HG02973 (cell line): Measurements from ENCODE around the gene GOLGA6D.
"Not testable (repeated sequence)": the region's sequence is repeated elsewhere in the genome, so short reads cannot be mapped to it uniquely, and the experiment has no call there.

Source experiments
- ATAC-seq: cut with Tn5 transposase; IDR thresholded peaks from one replicate; pipeline ENCODE4 v1.9.1; 2021; ENCODE audit warnings: moderate library complexity; ENCODE audit not compliant: unreplicated experiment

Gene GOLGA6D

DNA sequence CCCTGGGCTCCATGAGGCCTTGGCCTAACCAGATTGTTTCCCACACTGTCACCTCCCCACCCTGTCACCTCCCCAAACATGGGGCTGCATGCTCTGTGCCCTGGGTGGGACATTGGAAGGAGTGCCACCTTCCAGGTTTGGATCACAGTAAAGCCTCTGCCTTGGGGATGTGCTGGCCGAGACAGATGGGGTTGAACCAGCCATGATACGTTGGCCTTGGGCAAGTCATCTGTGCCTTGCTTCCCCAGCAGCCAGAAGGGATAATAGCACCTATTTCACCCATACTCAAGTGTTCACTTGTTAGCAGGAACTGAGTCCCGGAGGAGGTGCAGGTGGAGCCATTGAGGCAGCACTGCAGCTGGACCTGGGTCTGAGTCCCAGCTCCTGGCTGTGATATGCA lies 7.0 kb upstream of the GOLGA6D start:
- ATAC-seq = not testable (repeated sequence)

DNA sequence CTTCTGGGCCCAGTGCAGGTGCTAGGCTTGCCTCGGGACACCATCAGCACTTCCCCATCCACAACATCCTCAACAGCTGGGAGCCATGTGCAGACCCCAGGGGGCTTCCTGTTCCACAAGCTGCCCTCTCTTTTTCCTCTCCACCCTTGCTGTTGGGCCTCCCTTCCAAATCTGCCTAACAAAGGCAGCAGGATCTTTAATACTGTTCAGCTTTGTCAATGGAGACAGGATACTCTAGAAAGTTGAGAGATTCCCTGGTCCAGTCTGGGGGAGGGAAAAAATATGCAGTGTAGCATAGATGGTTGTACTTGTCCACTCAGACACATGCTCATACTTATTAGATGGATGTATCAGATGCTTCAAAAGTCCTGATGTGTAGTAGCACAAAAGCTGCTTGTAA lies 4.1 kb upstream of the GOLGA6D start:
- ATAC-seq = not testable (repeated sequence)

DNA sequence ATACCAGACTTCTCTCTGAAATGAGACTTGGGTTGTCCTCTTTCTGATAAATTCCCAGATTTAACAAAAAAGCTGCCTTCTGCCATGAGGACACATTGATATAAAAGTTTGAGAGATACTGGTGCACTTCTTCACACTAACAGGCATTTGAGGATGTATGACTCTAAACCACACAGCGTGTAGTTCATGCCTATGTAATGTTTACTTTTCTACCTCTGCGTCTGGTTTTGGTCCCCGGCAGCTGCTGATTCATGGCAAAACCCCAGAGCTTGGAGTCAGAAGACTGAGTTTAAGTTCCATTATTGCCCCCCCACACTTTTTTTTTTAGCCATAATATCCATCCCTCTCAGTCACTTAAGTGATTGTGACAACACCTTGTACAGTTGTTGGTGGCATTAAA lies 1.5 kb downstream of the GOLGA6D start:
- not testable (repeated sequence) for ATAC-seq

DNA sequence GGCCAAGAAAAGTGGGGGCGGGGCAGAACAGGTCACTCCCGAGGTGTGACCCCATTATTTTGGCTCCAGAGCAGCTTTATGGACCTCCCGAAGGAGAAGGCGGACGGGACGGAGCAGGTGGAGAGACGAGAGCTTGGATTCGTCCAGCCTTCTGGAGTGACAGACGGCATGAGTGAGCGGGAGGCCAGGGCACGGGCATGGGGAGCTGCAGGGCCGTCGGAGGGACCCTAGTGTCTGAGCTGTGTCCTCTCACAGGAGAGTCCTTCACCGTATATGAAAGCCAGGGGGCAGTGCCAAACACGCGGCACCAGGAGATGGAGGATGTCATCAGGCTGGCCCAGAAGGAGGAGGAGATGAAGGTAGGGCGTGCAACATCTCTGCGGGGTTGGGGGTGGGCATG lies 11.0 kb downstream of the GOLGA6D start:
- not testable (repeated sequence) for ATAC-seq

DNA sequence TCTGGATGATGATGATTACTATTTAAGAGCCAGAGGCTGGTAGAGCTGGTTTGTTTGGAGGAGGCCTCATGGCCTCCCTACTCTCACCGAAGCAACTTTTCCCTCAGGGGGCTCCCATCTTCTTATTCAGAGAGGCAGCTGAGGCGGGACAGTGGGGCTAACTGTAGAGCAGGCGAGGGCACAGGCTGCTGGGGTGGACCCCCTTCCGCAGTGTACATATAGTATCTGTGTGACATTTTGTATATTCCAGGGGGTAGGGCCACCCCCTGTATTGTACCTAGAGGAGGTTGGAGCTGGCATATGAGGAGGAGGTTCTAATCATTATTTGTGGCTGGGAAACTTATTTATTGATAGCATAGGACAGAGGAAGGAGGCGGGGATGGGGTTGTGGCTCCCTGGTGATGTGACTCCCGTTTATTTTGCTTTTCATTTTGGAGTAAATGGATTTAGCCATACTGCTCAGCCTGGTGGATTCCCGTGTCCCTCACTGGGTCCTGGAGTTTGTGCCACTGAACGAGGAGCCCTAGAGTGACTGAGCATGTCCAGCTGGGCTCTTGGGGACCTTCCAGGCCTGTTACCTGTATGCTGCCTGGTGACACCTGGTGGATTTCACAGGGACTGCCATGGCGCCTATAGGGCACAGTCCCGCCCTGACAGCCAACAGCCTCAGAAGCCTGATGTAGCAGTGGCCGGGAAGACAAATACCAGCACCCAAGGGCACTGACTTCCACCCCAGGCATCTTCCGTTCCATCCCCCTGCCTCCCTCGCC lies 16.1 kb downstream of the GOLGA6D start:
- not testable (repeated sequence) for ATAC-seq

DNA sequence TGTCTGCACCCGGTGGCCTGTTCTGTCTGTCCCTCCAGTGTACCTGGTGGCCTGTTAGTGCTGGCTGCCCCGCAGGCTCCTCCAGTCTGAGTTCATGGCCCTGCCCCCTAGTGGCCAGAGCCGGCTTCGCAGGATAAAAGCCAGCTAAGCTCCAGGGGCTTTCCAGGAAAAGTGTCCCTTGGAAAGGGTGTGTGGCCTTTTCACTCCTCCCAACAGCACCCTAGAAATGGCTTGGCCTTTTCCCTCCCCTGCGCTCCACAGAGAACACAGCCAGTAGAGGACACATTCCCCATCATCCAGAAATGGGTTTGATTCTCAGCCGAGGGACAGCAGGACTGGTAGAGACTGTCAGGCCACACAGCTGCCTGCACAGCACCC lies 16.7 kb downstream of the GOLGA6D start:
- ATAC-seq = not testable (repeated sequence)

DNA sequence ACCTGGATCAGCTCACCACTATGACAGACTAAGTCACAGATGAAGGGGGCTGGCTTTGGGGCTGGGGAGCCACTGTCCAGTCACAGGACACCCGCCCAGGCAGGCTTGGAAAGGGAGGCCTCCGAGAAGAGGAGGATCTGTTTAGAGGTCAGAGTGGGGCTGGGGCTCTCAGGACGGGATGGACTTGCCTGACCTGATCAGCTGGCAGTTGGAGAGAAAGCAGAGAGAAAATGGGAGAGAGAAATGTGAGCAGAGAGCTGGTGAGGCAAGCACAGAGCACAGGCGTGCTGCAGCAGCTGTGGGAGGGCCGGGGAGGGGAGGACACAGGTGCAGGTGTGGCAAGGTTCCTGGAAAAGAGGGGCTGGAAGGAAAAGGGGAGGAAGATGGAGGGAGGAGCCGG lies 17.4 kb downstream of the GOLGA6D start:
- not testable (repeated sequence) for ATAC-seq

DNA sequence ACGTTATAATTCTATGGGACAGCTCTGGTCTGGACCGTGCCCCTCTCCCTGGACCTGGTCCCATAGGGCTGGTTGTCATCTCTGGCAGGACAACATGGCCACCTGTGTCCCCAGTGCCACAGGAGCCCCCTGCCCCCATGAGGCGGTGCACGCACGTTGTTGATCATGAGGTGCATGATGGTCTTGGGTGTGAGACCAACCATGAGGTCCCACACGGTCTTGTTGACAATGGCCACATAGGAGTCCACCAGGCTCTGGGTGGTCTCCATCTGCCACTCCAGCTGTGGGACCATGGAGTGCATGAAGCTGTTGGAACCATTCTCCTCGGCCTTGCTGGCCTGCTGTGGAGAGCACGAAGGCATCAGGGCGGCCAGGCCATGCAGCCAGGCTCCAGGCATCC lies 19.7 kb downstream of the GOLGA6D start:
- ATAC-seq = no peak

DNA sequence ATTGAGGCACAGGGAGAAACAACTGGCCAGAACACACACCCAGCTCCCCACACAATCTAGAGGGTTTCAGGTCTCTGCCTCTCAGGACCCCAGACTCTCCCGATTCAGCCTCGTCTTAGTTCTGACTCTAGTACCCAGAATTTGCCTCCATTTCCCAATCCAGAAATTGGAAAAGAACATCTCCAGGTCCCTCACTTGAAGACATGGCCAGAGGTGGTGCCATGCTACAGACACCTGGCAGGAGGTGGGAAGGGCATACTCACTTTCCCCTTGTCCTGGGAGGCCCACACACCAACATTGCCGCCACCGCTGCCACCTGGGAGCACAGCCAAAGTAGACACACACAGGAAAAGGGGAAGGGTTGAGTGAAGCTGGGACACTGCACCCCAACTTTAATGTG lies 20.1 kb downstream of the GOLGA6D start:
- not testable (repeated sequence) for ATAC-seq

DNA sequence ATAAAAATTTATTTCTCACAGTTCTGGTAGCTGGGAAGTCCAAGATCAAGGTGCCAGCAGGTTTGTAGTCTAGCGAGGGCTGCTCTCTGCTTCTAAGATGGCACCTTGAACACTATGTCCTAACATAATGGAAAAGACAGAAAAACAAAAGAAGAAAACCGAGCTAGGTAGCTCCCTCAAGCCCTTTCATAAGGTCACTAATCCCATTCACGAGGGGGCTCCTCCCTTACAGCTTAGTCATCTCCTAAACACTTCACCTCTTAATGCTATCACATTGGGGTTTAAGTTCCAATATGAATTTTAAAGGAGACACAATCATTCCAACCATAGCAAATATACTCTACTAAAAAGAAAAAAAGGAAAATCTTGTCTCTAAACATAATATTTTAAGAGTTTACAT lies 23.6 kb downstream of the GOLGA6D start:
- no peak for ATAC-seq

DNA sequence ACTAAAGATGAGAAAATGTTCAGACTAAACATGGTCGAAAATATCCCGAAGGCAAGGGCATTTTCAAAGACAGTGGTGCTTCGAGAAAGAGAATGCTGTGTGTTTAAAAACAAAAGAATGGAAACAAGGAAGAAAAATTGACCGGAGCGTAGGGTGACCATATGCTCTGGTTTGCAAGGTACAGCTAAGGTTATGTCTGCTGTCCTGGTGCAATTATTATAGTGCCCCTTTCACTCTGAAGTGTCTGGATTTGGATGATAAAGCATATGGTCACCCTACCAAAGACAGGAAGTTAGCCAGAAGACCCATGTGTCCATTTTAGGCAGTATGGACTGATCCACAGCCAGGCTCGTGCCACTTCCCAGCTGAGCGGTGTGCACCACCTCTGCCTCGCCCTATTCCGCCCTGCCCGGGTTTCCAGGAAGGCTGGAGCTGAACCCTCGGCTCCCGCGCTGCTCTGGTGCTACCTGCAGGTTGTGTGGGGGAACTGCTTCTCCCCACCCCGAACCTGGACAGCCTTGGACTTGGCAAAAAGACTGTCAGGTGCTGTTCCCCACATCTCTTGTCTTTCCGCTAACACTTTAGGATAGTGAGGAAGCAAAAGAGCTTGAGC lies 25.2 kb downstream of the GOLGA6D start:
- ATAC-seq = no peak

DNA sequence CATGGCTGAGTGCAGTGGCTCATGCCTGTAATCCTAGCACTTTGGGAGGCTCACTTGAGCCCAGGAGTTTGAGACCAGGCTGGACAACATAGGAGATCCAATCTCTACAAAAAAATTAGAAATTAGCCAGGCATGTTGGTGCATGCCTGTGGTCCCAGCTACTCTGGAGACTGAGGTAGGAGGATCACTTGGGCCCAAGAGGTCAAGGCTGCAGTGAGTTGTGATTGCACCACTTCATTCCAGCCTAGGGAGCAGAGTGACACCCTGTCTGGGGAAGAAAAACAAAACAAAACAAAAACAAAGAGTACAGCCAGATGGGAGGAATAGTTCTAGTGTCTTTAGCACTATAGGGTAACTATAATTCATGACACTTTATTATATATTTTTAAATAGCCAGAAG lies 27.1 kb downstream of the GOLGA6D start:
- ATAC-seq = no peak

DNA sequence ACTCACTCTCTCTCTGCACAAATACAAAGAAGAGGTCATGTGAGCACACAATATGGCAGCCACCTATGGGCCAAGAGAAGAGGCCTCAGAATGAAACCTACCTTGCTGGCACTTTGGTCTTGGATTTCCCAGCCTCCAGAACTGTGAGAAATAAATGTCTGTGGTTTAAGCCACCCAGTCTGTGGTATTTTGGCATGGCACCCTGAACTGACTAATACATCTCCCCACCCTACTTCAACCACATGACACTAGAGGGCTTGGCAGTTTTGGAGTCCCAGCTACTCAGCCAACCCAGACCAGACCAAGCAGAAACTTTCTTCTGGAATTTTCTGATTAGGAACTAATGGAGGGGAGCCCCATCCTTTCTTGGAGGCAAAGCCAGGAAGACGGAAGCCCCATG lies 29.9 kb downstream of the GOLGA6D start:
- ATAC-seq = not testable (repeated sequence)

DNA sequence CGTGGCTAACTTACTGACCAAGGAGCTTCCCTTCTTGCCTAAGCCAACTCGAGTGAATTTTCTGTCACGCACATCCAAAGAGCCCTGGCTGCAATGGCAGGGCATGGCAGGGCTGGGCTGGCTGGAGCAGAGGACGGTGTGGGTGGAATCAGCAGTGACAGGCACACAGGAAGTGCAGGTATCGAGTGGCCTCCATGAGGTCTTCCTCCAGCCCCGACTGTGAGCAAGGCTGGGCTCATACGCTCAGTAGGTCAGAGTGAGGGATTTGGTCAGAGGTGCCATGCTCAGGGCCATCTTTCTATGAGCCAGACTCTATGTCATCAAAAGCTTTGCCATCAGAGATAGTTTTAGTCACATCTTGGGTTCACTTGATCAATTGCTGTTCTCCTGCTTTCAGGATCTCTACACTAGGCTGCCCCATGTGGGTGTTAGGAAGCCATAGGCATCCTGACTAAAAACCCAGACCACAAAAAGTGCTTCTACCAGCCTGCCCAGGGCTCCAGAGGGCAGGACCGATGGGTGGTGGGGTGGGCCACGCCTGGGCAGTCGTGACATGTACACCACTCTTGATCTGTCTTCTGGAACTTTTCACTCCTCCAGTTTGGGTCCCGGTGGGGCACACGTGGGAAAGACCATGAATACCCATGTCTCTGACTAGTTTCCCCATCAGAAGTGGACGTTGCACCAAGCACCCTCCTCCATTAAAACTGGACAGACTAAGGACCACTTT lies 30.6 kb downstream of the GOLGA6D start:
- no peak for ATAC-seq

DNA sequence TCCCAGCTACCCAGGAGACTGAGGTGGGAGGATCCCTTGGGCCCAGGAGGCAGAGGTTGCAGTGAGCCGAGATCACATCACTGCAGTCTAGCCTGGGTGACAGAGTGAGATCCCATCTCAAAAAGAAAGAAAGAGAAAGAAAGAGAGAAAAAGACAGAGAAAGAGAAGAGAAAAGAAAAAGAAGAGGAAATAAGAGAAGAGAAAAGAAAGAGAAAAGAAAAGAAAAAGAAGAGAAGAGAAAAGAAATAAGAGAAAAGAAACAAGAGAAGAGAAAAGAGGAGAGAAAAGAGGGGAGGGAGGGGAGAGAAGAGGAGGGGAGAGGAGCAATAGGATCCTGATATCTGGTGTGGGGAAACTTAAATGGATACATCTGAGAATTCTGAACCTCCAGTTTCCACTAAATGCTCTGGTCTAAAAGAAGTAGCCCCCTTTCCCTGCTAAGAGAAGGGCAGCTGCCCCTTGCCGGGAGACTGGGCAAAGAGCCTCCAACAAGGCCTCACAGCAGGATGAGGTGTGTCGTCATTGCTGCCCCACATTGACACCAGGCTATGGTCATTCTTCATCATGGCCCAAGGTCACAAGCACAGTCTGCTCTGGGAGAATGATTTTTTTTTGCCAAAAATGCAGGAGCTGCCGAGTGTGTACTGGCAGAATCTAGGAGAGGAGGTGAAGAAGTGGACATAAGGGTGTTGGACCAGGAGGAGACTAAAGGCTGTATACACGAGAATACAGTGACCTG lies 32.1 kb downstream of the GOLGA6D start:
- ATAC-seq = no peak

DNA sequence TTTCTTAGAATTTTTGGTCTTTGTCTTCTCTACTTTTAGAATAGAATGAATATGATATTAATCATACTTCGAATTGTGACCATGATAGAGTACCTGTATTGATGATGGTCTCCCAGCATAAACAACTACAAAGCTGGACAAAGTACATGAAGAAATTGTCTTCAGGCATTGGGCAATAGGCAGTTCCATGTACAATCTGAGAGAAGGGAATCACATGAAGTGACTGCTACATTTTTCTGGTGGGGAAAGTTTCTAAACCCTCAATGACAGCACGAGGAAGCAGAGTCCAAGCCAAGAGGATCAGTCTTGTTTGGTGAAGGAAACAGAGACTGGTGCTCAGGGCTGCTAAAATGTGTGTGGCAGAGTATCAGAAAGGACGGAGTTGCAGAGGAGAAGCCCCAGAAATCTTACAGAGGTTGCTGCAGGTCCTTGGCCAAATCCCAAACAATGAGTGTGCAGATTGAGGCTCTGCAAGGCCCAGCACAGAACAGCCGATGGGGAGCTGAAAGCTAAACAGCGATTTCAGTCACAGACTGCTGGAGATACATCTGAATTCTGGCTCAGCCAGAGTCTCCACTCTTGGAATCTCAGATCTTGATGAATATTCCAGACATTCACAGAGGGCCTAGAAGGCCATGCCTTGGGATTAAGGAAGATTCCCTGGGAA lies 36.7 kb downstream of the GOLGA6D start:
- ATAC-seq = not testable (repeated sequence)

DNA sequence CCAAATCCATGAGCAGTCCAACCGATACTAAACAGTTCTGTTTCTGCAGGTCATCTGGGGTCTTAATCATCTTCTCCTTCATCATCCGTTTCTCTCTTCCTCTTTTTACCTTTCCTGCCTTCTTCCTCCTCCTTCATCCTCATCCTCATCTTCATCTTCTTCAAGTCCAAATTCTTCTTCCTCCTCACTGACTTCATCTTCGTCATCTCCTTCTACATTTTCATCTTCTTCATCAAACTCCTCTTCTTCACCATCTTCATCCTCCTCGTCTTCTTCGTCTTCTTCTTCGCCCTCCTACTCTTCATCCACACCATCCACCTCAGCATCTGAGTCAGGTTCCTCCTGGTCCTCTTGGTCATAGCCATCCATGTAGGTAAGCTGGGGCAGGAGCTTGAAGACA lies 39.1 kb downstream of the GOLGA6D start:
- no peak for ATAC-seq

DNA sequence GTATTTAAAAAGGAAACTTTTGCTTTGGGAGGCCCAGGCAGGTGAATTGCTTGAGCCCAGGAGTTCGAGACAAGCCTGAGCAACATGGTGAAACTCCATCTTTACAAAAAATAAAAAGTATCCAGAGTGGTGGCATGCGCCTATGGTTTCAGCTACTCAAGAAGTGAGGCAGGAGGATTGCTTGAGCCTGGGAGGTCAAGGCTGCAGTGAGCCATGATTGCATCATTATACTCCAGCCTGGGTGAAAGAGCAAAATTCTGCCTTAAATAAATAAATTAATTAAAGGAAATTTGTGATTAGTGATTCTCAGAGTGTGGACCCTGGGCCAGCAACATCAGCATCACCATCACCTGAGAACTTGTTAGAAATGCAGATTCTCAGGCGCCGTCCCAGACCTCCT lies 43.3 kb downstream of the GOLGA6D start:
- ATAC-seq = no peak

DNA sequence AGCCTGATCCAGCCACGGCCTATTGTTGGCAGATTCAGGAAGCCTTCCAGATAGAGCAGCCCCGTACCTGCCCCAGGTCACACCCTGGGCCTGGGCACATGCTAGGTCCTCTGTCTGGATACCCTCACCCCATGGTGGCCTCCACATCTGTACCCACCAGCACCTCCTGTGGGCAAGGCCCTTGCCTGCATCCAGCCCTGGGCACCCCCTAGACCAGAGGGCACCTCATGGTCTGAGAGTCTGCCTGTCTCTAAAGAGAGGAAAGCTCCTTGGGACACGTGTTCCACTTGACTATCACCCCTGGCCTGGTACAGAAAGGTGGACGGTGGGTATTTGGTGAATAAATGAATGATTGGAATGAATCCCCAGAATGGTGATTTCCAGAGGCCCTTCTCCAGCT lies 44.4 kb downstream of the GOLGA6D start:
- no peak for ATAC-seq

DNA sequence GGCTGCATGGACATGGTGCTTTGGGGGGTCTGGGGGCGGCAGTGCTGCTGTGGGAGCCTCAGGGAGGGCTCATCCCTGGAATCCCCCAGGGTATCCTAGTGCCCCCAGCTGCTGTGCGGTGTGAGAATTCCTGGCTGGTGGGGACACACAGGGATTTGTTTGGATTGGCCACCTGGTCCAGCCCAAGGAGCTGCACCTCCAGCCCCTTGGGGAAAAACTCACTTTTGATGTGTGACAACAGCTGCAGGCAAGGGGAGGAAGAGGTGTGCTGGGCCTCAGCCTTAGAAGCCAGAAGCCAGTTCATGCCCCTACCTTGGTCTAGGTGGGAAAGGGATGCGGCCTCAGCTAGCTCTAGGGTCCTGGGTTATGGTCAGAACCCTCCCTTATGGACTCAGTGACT lies 44.9 kb downstream of the GOLGA6D start:
- ATAC-seq = no peak
